ENCODE data around the gene SIRPA.

DNA sequence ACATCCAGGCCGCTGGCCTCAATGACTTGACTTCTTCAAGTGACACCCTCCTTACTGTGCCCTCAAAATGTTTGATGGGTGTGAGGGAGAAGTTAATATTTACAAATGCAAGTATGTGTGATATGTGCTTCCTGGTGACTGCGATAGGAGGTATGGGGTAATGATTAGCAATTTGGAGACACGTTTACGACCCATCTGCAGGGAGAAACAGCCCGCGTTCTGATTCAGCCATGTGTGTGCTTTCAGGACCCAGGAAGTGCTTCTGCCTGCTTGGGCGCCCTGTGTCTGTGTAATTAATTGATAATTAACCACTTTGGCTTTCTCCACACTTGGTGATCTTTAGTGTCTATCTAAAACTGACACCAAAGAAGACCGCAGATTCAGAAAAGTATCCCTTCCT, 25.0 kb downstream of the SIRPA start:
- TF ChIP-seq, protein P1, sequence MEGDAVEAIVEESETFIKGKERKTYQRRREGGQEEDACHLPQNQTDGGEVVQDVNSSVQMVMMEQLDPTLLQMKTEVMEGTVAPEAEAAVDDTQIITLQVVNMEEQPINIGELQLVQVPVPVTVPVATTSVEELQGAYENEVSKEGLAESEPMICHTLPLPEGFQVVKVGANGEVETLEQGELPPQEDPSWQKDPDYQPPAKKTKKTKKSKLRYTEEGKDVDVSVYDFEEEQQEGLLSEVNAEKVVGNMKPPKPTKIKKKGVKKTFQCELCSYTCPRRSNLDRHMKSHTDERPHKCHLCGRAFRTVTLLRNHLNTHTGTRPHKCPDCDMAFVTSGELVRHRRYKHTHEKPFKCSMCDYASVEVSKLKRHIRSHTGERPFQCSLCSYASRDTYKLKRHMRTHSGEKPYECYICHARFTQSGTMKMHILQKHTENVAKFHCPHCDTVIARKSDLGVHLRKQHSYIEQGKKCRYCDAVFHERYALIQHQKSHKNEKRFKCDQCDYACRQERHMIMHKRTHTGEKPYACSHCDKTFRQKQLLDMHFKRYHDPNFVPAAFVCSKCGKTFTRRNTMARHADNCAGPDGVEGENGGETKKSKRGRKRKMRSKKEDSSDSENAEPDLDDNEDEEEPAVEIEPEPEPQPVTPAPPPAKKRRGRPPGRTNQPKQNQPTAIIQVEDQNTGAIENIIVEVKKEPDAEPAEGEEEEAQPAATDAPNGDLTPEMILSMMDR (IDR thresholded peaks at IDR 0.05; ENCODE audit: poor library complexity): no peak
- TF ChIP-seq EZH2phosphoT487 (IDR thresholded peaks at IDR 0.05; ENCODE audit: low read depth, severe bottlenecking, unreplicated experiment): no peak
